Liver (tissue), 9 donors: Measurements from ENCODE around the gene HBG1. TPM values are rescaled to one million over a fixed set of nuclear protein-coding genes. Genes with fewer than 3 reads are reported as not detected.

Experiments used
- DNase-seq: peaks from one replicate; pipeline ENCODE4 v3.0.0-alpha.2; 2017; ENCODE audit warnings: low spot score
- H3K27ac ChIP-seq, 2 donors: one replicate each; pipeline ENCODE4 v1.7.0; 2013; ENCODE audit warnings: inconsistent platforms in 2 of 2, low read length in 2 of 2, control low read depth in 1 of 2, low read depth in 1 of 2, mild to moderate bottlenecking in 1 of 2
- H3K27me3 ChIP-seq, 4 donors: one replicate each; pipeline versions ENCODE4 v1.6.1 to v1.7.0; 2013; ENCODE audit warnings: low read length in 3 of 4, inconsistent platforms in 1 of 4, mild to moderate bottlenecking in 1 of 4, moderate library complexity in 1 of 4; ENCODE audit not compliant: control insufficient read depth in 4 of 4, insufficient read depth in 4 of 4
- H3K36me3 ChIP-seq, 4 donors: one replicate each; pipeline versions ENCODE4 v1.6.1 to v1.7.0; 2013; ENCODE audit warnings: low read length in 3 of 4, mild to moderate bottlenecking in 3 of 4, low read depth in 1 of 4, moderate library complexity in 1 of 4; ENCODE audit not compliant: control insufficient read depth in 4 of 4, insufficient read depth in 3 of 4
- H3K4me1 ChIP-seq, 4 donors: one replicate each; pipeline versions ENCODE4 v1.6.1 to v1.7.0; 2013; ENCODE audit warnings: low read length in 3 of 4, mild to moderate bottlenecking in 3 of 4, moderate library complexity in 1 of 4; ENCODE audit not compliant: control insufficient read depth in 4 of 4, insufficient read depth in 4 of 4
- H3K4me3 ChIP-seq, 3 donors: one replicate each; pipeline versions ENCODE4 v1.6.1 to v1.7.0; 2013; ENCODE audit warnings: low read length in 3 of 3, control low read depth in 1 of 3, low read depth in 1 of 3, mild to moderate bottlenecking in 1 of 3
- H3K9ac ChIP-seq, 2 donors: one replicate each; pipeline ENCODE4 v1.7.0; 2013; ENCODE audit warnings: low read length in 2 of 2, mild to moderate bottlenecking in 2 of 2, moderate library complexity in 2 of 2, control low read depth in 1 of 2, low read depth in 1 of 2
- H3K9me3 ChIP-seq, 4 donors: one replicate each; pipeline versions ENCODE4 v1.6.1 to v1.7.0; 2013; ENCODE audit warnings: low read length in 3 of 4; ENCODE audit not compliant: control insufficient read depth in 4 of 4
- ATF3 ChIP-seq: IDR thresholded peaks from 2 replicates; pipeline ENCODE4 v1.6.1; 2016; ENCODE audit warnings: antibody characterized with exemption
- CTCF ChIP-seq: fragments of 150-350 bp; IDR thresholded peaks from 2 replicates; pipeline ENCODE4 v1.5.1; 2017; ENCODE audit warnings: improper control_type of control experiment, low read depth, low read length; ENCODE audit not compliant: missing input control
- EGR1 ChIP-seq, 2 donors: IDR thresholded peaks; 2 replicates each; pipeline ENCODE4 v1.6.1; 2016 to 2018; ENCODE audit warnings: antibody characterized with exemption in 2 of 2, low read depth in 2 of 2
- FOXA1 ChIP-seq: IDR thresholded peaks from 2 replicates; pipeline ENCODE4 v1.6.1; 2016; ENCODE audit warnings: antibody characterized with exemption
- FOXA2 ChIP-seq: IDR thresholded peaks from 2 replicates; pipeline ENCODE4 v1.6.1; 2016; ENCODE audit warnings: antibody characterized with exemption
- GABPA ChIP-seq, 2 donors: IDR thresholded peaks in 1 of 2; conservative IDR thresholded peaks in 1 of 2; 2 replicates each; pipeline ENCODE4 v1.6.1; 2016; ENCODE audit warnings: antibody characterized with exemption in 2 of 2, mild to moderate bottlenecking in 1 of 2, moderate library complexity in 1 of 2
- HNF4A ChIP-seq, 2 donors: conservative IDR thresholded peaks; 2 replicates each; pipeline ENCODE4 v1.6.1; 2016; ENCODE audit warnings: antibody characterized with exemption in 2 of 2, mild to moderate bottlenecking in 2 of 2
- HNF4G ChIP-seq: IDR thresholded peaks from 2 replicates; pipeline ENCODE4 v1.6.1; 2016; ENCODE audit warnings: antibody characterized with exemption
- JUND ChIP-seq, 2 donors: IDR thresholded peaks; 2 replicates each; pipeline ENCODE4 v1.6.1; 2016; ENCODE audit warnings: antibody characterized with exemption in 2 of 2
- MAX ChIP-seq: IDR thresholded peaks from 2 replicates; pipeline ENCODE4 v1.6.1; 2016; ENCODE audit warnings: antibody characterized with exemption
- NR2F2 ChIP-seq: IDR thresholded peaks from 2 replicates; pipeline ENCODE4 v1.6.1; 2016; ENCODE audit warnings: antibody characterized with exemption
- RAD21 ChIP-seq, 2 donors: IDR thresholded peaks; 2 replicates each; pipeline ENCODE4 v1.6.1; 2016; ENCODE audit warnings: antibody characterized with exemption in 2 of 2, mild to moderate bottlenecking in 2 of 2
- RXRA ChIP-seq, 2 donors: IDR thresholded peaks; 2 replicates each; pipeline ENCODE4 v1.6.1; 2017 to 2018; ENCODE audit warnings: antibody characterized with exemption in 2 of 2, mild to moderate bottlenecking in 1 of 2
- SP1 ChIP-seq: IDR thresholded peaks from 2 replicates; pipeline ENCODE4 v1.6.1; 2018; ENCODE audit warnings: antibody characterized with exemption, mild to moderate bottlenecking
- TAF1 ChIP-seq: conservative IDR thresholded peaks from 2 replicates; pipeline ENCODE4 v1.6.1; 2016; ENCODE audit warnings: antibody characterized with exemption, mild to moderate bottlenecking
- YY1 ChIP-seq: IDR thresholded peaks from 2 replicates; pipeline ENCODE4 v1.6.1; 2016; ENCODE audit warnings: antibody characterized with exemption, mild to moderate bottlenecking
- ZBTB33 ChIP-seq: IDR thresholded peaks from 2 replicates; pipeline ENCODE4 v1.6.1; 2016; ENCODE audit warnings: antibody characterized with exemption
- WGBS: extraction: QIAGEN DNeasy Blood & Tissue Kit; methylation state at CpG from one replicate; pipeline ENCODE4 v1.1.7; 2013; 5-methylcytosine and 5-hydroxymethylcytosine counted together
- polyA plus RNA-seq, 2 donors: library from polyadenylated mRNA; stranded (reverse) in 1 of 2; unstranded in 1 of 2; fragments of 200-250 nt in 1 of 2; fragments of >200 nt in 1 of 2; fragmentation: Nextera tagmentation in 1 of 2; extraction: Ambion mirVana in 1 of 2; gene quantifications; one replicate each; pipeline versions ENCODE4 v1.2.1 to v1.2.3, GENCODE V29; 2013 to 2015
- total RNA-seq, 2 donors: library from RNA; depleted of rRNA; stranded (reverse); fragments of >200 nt; gene quantifications; one replicate each; pipeline ENCODE4 v1.2.3, GENCODE V29; 2014
- donor health status: healthy.
- donor health status: healthy.
- donor health status: healthy.
- donor health status: healthy.
- donor health status: healthy.

Gene HBG1
- total and polyA plus RNA-seq, 4 donors: 75.1 TPM; not detected in 3

GRCh38 chr11:5227681-5228080 lies 22.0 kb downstream of the HBG1 start:
- WGBS: 33% methylated on average over 1 of the region's 1 CpG
- H3K4me1 ChIP-seq: no peaks in the 10 kb centered on the region

GRCh38 chr11:5226732-5227310 lies 22.8 kb downstream of the HBG1 start, which contains the start of gene HBB:
Gene HBB, minus strand, starts transcription at chr11:5227071. Its CDS starts 50 bp downstream, at chr11:5227021.
- peak; percentile 76 for DNase-seq
- no peak within 1 kb of the TSS for H3K9ac ChIP-seq
- no peaks in the 10 kb centered on the region for H3K9me3 ChIP-seq
- H3K4me1 ChIP-seq: no peaks in the 10 kb centered on the region
- TF ChIP-seq YY1 (no peak), SP1 (no peak), RAD21 (IDR thresholded peaks at IDR 0.05) (no peak), FOXA2 (no peak), TAF1 (no peak), RXRA (IDR thresholded peaks at IDR 0.05) (no peak), JUND (IDR thresholded peaks at IDR 0.05) (no peak), EGR1 (IDR thresholded peaks at IDR 0.05; ENCODE audit: low read depth in 2 of 2) (no peak), ATF3 (no peak), ZBTB33 (no peak), HNF4A (conservative IDR thresholded peaks at IDR 0.05) (no peak), CTCF (no peak), HNF4G (no peak), GABPA (IDR thresholded peaks at IDR 0.05 in 1 of 2, conservative IDR thresholded peaks at IDR 0.05 in 1 of 2) (no peak), FOXA1 (no peak), NR2F2 (no peak)
- H3K36me3 ChIP-seq: no peaks in the 10 kb centered on the region
- no peak within 1 kb of the TSS for H3K4me3 ChIP-seq
- H3K27me3 ChIP-seq: no peaks in the 10 kb centered on the region
- WGBS: 75% methylated on average over 3 of the region's 3 CpGs
- H3K27ac ChIP-seq: no peak within 1 kb of the TSS

More at GRCh38 chr11:5227681-5228080, 22.0 kb downstream of the HBG1 start:
- H3K27ac ChIP-seq: no peak overlapping the region
- TF ChIP-seq RXRA (IDR thresholded peaks at IDR 0.05): no peak
- no peak for TF ChIP-seq JUND (IDR thresholded peaks at IDR 0.05)
- TF ChIP-seq MAX: no peak
- TF ChIP-seq GABPA (IDR thresholded peaks at IDR 0.05 in 1 of 2, conservative IDR thresholded peaks at IDR 0.05 in 1 of 2): no peak
- no peak for TF ChIP-seq EGR1 (IDR thresholded peaks at IDR 0.05; ENCODE audit: low read depth in 2 of 2)
- no peak for TF ChIP-seq RAD21 (IDR thresholded peaks at IDR 0.05)
- no peak for TF ChIP-seq HNF4G
- TF ChIP-seq HNF4A (conservative IDR thresholded peaks at IDR 0.05): no peak
- no peak for TF ChIP-seq CTCF
- TF ChIP-seq FOXA1: no peak
- TF ChIP-seq TAF1: no peak
- TF ChIP-seq NR2F2: no peak
- no peaks in the 10 kb centered on the region for H3K36me3 ChIP-seq
- no peak for DNase-seq
- H3K4me3 ChIP-seq: no peak overlapping the region
- H3K27me3 ChIP-seq: no peaks in the 10 kb centered on the region
- no peak overlapping the region for H3K9ac ChIP-seq
- no peaks in the 10 kb centered on the region for H3K9me3 ChIP-seq
